HG03095 (cell line): ENCODE results near the gene PLD4.
"Not testable (repeated sequence)": the region's sequence is repeated elsewhere in the genome, so short reads cannot be mapped to it uniquely, and the experiment has no call there.

Experiments
- ATAC-seq: cut with Tn5 transposase; IDR thresholded peaks from one replicate; pipeline ENCODE4 v1.9.1; 2021; ENCODE audit warnings: moderate library complexity; ENCODE audit not compliant: unreplicated experiment

PLD4 gene

GRCh38 chr14:104939666-104940410 is 15.2 kb downstream of the PLD4 start:
- no peak for ATAC-seq

- no peak for ATAC-seq
Measured at GRCh38 chr14:104940526-104941150, 16.0 kb downstream of the PLD4 start.

GRCh38 chr14:104941508-104942365 is 17.1 kb downstream of the PLD4 start:
- ATAC-seq, result no peak

- no peak for ATAC-seq
Measured at GRCh38 chr14:104942586-104942985, 17.9 kb downstream of the PLD4 start.

GRCh38 chr14:104943216-104944015 is 18.7 kb downstream of the PLD4 start:
- not testable (repeated sequence) for ATAC-seq

- not testable (repeated sequence) for ATAC-seq
Measured at GRCh38 chr14:104944016-104944308, 19.3 kb downstream of the PLD4 start.

- not testable (repeated sequence) for ATAC-seq
Measured at GRCh38 chr14:104944436-104945205, 19.9 kb downstream of the PLD4 start.

GRCh38 chr14:104945266-104945665 is 20.6 kb downstream of the PLD4 start:
- ATAC-seq, result not testable (repeated sequence)

- not testable (repeated sequence) for ATAC-seq
Measured at GRCh38 chr14:104945986-104946965, 21.6 kb downstream of the PLD4 start.

- ATAC-seq, result not testable (repeated sequence)
Measured at GRCh38 chr14:104947201-104947600, 22.5 kb downstream of the PLD4 start.

GRCh38 chr14:104947881-104948735 is 23.4 kb downstream of the PLD4 start:
- ATAC-seq, result not testable (repeated sequence)

GRCh38 chr14:104948736-104949031 is 24.0 kb downstream of the PLD4 start:
- ATAC-seq, result no peak

- not testable (repeated sequence) for ATAC-seq
Measured at GRCh38 chr14:104949406-104949955, 24.8 kb downstream of the PLD4 start.

GRCh38 chr14:104950021-104950420 is 25.3 kb downstream of the PLD4 start:
- ATAC-seq, result no peak

- ATAC-seq, result not testable (repeated sequence)
Measured at GRCh38 chr14:104950701-104951100, 26.0 kb downstream of the PLD4 start.

GRCh38 chr14:104951863-104952657 is 27.4 kb downstream of the PLD4 start:
- not testable (repeated sequence) for ATAC-seq

- no peak for ATAC-seq
Measured at GRCh38 chr14:104953097-104953496, 28.4 kb downstream of the PLD4 start.
